Esophagus (tissue), 2 donors: ENCODE measurements around the gene CDH20. TPM values are rescaled to one million over a fixed set of nuclear protein-coding genes. Genes with fewer than 3 reads are reported as not detected.
A peak's percentile ranks its signal among the peaks of the same experiment; 100 is the strongest.

ENCODE experiments used
- H3K27ac ChIP-seq, 2 donors: one replicate each; pipeline ENCODE4 v1.5.1; 2013; ENCODE audit warnings: low read depth in 2 of 2, mild to moderate bottlenecking in 2 of 2, inconsistent platforms in 1 of 2, low read length in 1 of 2, moderate library complexity in 1 of 2
- H3K27me3 ChIP-seq, 2 donors: one replicate each; pipeline ENCODE4 v1.6.1; 2013; ENCODE audit warnings: low read length in 2 of 2, control low read depth in 1 of 2, mild to moderate bottlenecking in 1 of 2; ENCODE audit not compliant: insufficient read depth in 2 of 2, control insufficient read depth in 1 of 2
- H3K36me3 ChIP-seq, 2 donors: one replicate each; pipeline ENCODE4 v1.6.1; 2013; ENCODE audit warnings: low read length in 1 of 2; ENCODE audit not compliant: control insufficient read depth in 2 of 2, insufficient read depth in 2 of 2
- H3K4me1 ChIP-seq, 2 donors: one replicate each; pipeline ENCODE4 v1.6.1; 2013; ENCODE audit warnings: low read length in 1 of 2; ENCODE audit not compliant: control insufficient read depth in 2 of 2, insufficient read depth in 2 of 2
- H3K4me3 ChIP-seq, 2 donors: one replicate each; pipeline ENCODE4 v1.5.1; 2013; ENCODE audit warnings: low read length in 2 of 2, mild to moderate bottlenecking in 2 of 2, low read depth in 1 of 2, moderate library complexity in 1 of 2
- H3K9me3 ChIP-seq, 2 donors: one replicate each; pipeline ENCODE4 v1.6.1; 2013; ENCODE audit warnings: mild to moderate bottlenecking in 2 of 2, low read depth in 1 of 2, low read length in 1 of 2, moderate library complexity in 1 of 2; ENCODE audit not compliant: control insufficient read depth in 2 of 2, insufficient read depth in 1 of 2
- WGBS, 2 donors: extraction: QIAGEN DNeasy Blood & Tissue Kit; methylation state at CpG; one replicate each; pipeline ENCODE4 v1.1.7; 2013; 5-methylcytosine and 5-hydroxymethylcytosine counted together
- polyA plus RNA-seq, 2 donors: library from polyadenylated mRNA; stranded (reverse); fragments of 200-250 nt; gene quantifications; one replicate each; pipeline ENCODE4 v1.2.3, GENCODE V29; 2013
- donor health status: healthy with polysubstance abuse.
- donor health status: Bipolar disorder and iron deficiency.

CDH20 gene
- polyA plus RNA-seq, 2 donors: 0.21 TPM; not detected in 1

- 18 to 26% methylated on average over 5 of the region's 5 CpGs for WGBS, 2 donors
- H3K27ac ChIP-seq: no peak overlapping the region
- no peaks in the 10 kb centered on the region for H3K36me3 ChIP-seq
- no peak overlapping the region for H3K4me3 ChIP-seq
- H3K27me3 ChIP-seq: no peaks in the 10 kb centered on the region
- H3K9me3 ChIP-seq: peaks cover 0 to 2% of the 10 kb centered on the region in 2 donors
- H3K4me1 ChIP-seq: peaks cover 0 to 5% of the 10 kb centered on the region in 2 donors
Measured at GRCh38 chr18:61551586-61551985, 218.4 kb downstream of the CDH20 start.

- Histone ChIP-seq H3K27ac (no peak overlapping the region), H3K4me1 (peaks cover 0 to 5% of the 10 kb centered on the region in 2 donors), H3K27me3 (no peaks in the 10 kb centered on the region), H3K9me3 (peaks cover 0 to 2% of the 10 kb centered on the region in 2 donors), H3K36me3 (no peaks in the 10 kb centered on the region), H3K4me3 (no peak overlapping the region)
- WGBS, 2 donors: 76% methylated on average over 4 of the region's 4 CpGs
Measured at GRCh38 chr18:61553045-61553659, 219.9 kb downstream of the CDH20 start.

- H3K4me3 ChIP-seq: peak overlapping the region in 1 of 2 donors; percentile 29
- H3K4me1 ChIP-seq: peaks cover 0 to 5% of the 10 kb centered on the region in 2 donors
- WGBS, 2 donors: 71 to 77% methylated on average over 67 of the region's 67 CpGs
- no peaks in the 10 kb centered on the region for H3K36me3 ChIP-seq
- H3K9me3 ChIP-seq: peaks cover 0 to 2% of the 10 kb centered on the region in 2 donors
- no peaks in the 10 kb centered on the region for H3K27me3 ChIP-seq
- no peak overlapping the region for H3K27ac ChIP-seq
Measured at GRCh38 chr18:61554117-61554776, 221.0 kb downstream of the CDH20 start.

GRCh38 chr18:61554946-61555361, 221.7 kb downstream of the CDH20 start:
- Histone ChIP-seq H3K27ac (no peak overlapping the region), H3K27me3 (no peaks in the 10 kb centered on the region), H3K4me3 (no peak overlapping the region), H3K4me1 (peaks cover 0 to 5% of the 10 kb centered on the region in 2 donors), H3K9me3 (peaks cover 0 to 2% of the 10 kb centered on the region in 2 donors), H3K36me3 (no peaks in the 10 kb centered on the region)
- WGBS, 2 donors: 79 to 82% methylated on average over 4 of the region's 4 CpGs

- no peak overlapping the region for H3K4me3 ChIP-seq
- peaks cover 0 to 5% of the 10 kb centered on the region in 2 donors for H3K4me1 ChIP-seq
- H3K27me3 ChIP-seq: no peaks in the 10 kb centered on the region
- WGBS, 2 donors: 84 to 86% methylated on average over 3 of the region's 3 CpGs
- no peaks in the 10 kb centered on the region for H3K36me3 ChIP-seq
- H3K27ac ChIP-seq: no peak overlapping the region
- H3K9me3 ChIP-seq: peaks cover 0 to 2% of the 10 kb centered on the region in 2 donors
Measured at GRCh38 chr18:61556316-61556715, 223.1 kb downstream of the CDH20 start.

GRCh38 chr18:61556862-61557261, 223.6 kb downstream of the CDH20 start:
- 45 to 57% methylated on average over 2 of the region's 2 CpGs for WGBS, 2 donors
- Histone ChIP-seq H3K36me3 (no peaks in the 10 kb centered on the region), H3K9me3 (peaks cover 0 to 2% of the 10 kb centered on the region in 2 donors), H3K27me3 (no peaks in the 10 kb centered on the region), H3K4me3 (no peak overlapping the region), H3K4me1 (peaks cover 0 to 5% of the 10 kb centered on the region in 2 donors), H3K27ac (no peak overlapping the region)

GRCh38 chr18:61569176-61569892, 236.1 kb downstream of the CDH20 start:
- Histone ChIP-seq H3K4me3 (no peak overlapping the region), H3K27me3 (no peaks in the 10 kb centered on the region), H3K4me1 (peaks cover 0 to 4% of the 10 kb centered on the region in 2 donors), H3K9me3 (no peaks in the 10 kb centered on the region), H3K27ac (no peak overlapping the region), H3K36me3 (no peaks in the 10 kb centered on the region)
- 66 to 73% methylated on average over 9 of the region's 9 CpGs for WGBS, 2 donors

GRCh38 chr18:61570070-61570469, 236.8 kb downstream of the CDH20 start:
- no peak overlapping the region for H3K27ac ChIP-seq
- H3K4me3 ChIP-seq: no peak overlapping the region
- no peaks in the 10 kb centered on the region for H3K9me3 ChIP-seq
- H3K4me1 ChIP-seq: peaks cover 0 to 4% of the 10 kb centered on the region in 2 donors
- no peaks in the 10 kb centered on the region for H3K36me3 ChIP-seq
- 72 to 78% methylated on average over 3 of the region's 3 CpGs for WGBS, 2 donors
- H3K27me3 ChIP-seq: no peaks in the 10 kb centered on the region

GRCh38 chr18:61572084-61572655, 238.9 kb downstream of the CDH20 start:
- Histone ChIP-seq H3K36me3 (no peaks in the 10 kb centered on the region), H3K9me3 (no peaks in the 10 kb centered on the region), H3K27me3 (no peaks in the 10 kb centered on the region), H3K4me3 (no peak overlapping the region), H3K4me1 (peaks cover 0 to 4% of the 10 kb centered on the region in 2 donors), H3K27ac (no peak overlapping the region)
- WGBS, 2 donors: 90 to 94% methylated on average over 4 of the region's 4 CpGs
